Peyer's patch (tissue), 4 donors: Measurements from ENCODE around the gene TLL1. TPM values are rescaled to one million over a fixed set of nuclear protein-coding genes. Genes with fewer than 3 reads are reported as not detected.

Experiments used
- DNase-seq, 3 donors: peaks; one replicate each; pipeline ENCODE4 v3.0.0-alpha.2; 2017 to 2019
- H3K27ac ChIP-seq, 4 donors: fragments of 200-600 bp; sonication (generic); one replicate each; pipeline ENCODE4 v1.5.1; 2016 to 2019
- H3K27me3 ChIP-seq, 2 donors: fragments of 200-600 bp; sonication (generic); one replicate each; pipeline ENCODE4 v1.5.1; 2019
- H3K36me3 ChIP-seq, 3 donors: fragments of 200-600 bp; sonication (generic); one replicate each; pipeline ENCODE4 v1.5.1; 2016 to 2019
- H3K4me1 ChIP-seq, 4 donors: fragments of 200-600 bp; sonication (generic); one replicate each; pipeline ENCODE4 v1.5.1; 2016 to 2019
- H3K4me3 ChIP-seq, 4 donors: fragments of 200-600 bp; sonication (generic); 1 replicate in 3 of 4; 2 replicates in 1 of 4; pipeline ENCODE4 v1.5.1; 2016 to 2019; ENCODE audit warnings: mild to moderate bottlenecking in 1 of 4
- H3K9me3 ChIP-seq, 4 donors: fragments of 200-600 bp; sonication (generic); one replicate each; pipeline ENCODE4 v1.5.1; 2016 to 2019; ENCODE audit warnings: mild to moderate bottlenecking in 1 of 4
- POLR2A ChIP-seq, 2 donors: fragments of 450-650 bp; IDR thresholded peaks; one replicate each; pipeline ENCODE4 v1.5.1; 2017; ENCODE audit warnings: antibody characterized with exemption in 2 of 2, mild to moderate bottlenecking in 2 of 2, moderate library complexity in 2 of 2
- total RNA-seq, 4 donors: library from RNA; depleted of rRNA; stranded (reverse); fragments of >200 nt; gene quantifications; one replicate each; pipeline ENCODE4 v1.1.0, GENCODE V29; 2016
- TF ChIP-seq, protein P1 (sequence below), 6 experiments: fragments of 450-650 bp in 4 of 6; fragments of 200-600 bp in 2 of 6; sonication (generic) in 1 of 6; IDR thresholded peaks; one replicate each; pipeline ENCODE4 v1.5.1; 2017 to 2019; ENCODE audit warnings: antibody characterized with exemption in 6 of 6, mild to moderate bottlenecking in 3 of 6, moderate library complexity in 1 of 6

TLL1 gene
- total RNA-seq, 4 donors from 2014 or later: 1.6 to 7.4 (median 5.5) TPM

GRCh38 chr4:165921546-165921945 is 48.5 kb downstream of the TLL1 start:
- DNase-seq: no peak
- Histone ChIP-seq H3K27ac (no peak overlapping the region), H3K27me3 (no peaks in the 10 kb centered on the region), H3K4me1 (no peaks in the 10 kb centered on the region), H3K4me3 (no peak overlapping the region), H3K36me3 (no peaks in the 10 kb centered on the region), H3K9me3 (no peaks in the 10 kb centered on the region)
- TF ChIP-seq, protein P1, sequence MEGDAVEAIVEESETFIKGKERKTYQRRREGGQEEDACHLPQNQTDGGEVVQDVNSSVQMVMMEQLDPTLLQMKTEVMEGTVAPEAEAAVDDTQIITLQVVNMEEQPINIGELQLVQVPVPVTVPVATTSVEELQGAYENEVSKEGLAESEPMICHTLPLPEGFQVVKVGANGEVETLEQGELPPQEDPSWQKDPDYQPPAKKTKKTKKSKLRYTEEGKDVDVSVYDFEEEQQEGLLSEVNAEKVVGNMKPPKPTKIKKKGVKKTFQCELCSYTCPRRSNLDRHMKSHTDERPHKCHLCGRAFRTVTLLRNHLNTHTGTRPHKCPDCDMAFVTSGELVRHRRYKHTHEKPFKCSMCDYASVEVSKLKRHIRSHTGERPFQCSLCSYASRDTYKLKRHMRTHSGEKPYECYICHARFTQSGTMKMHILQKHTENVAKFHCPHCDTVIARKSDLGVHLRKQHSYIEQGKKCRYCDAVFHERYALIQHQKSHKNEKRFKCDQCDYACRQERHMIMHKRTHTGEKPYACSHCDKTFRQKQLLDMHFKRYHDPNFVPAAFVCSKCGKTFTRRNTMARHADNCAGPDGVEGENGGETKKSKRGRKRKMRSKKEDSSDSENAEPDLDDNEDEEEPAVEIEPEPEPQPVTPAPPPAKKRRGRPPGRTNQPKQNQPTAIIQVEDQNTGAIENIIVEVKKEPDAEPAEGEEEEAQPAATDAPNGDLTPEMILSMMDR (IDR thresholded peaks at IDR 0.05): no peak
- TF ChIP-seq POLR2A (IDR thresholded peaks at IDR 0.05): no peak

- no peak overlapping the region for H3K27ac ChIP-seq
- DNase-seq: no peak
- no peaks in the 10 kb centered on the region for H3K9me3 ChIP-seq
- H3K36me3 ChIP-seq: no peaks in the 10 kb centered on the region
- H3K4me1 ChIP-seq: no peaks in the 10 kb centered on the region
- H3K27me3 ChIP-seq: no peaks in the 10 kb centered on the region
- TF ChIP-seq, protein P1 (IDR thresholded peaks at IDR 0.05): no peak
- TF ChIP-seq POLR2A (IDR thresholded peaks at IDR 0.05): no peak
- H3K4me3 ChIP-seq: no peak overlapping the region
These were observed 49.7 kb downstream of the TLL1 start for GRCh38 chr4:165922747-165923146.

GRCh38 chr4:165926307-165926706 is 53.3 kb downstream of the TLL1 start:
- H3K4me1 ChIP-seq: no peaks in the 10 kb centered on the region
- H3K27me3 ChIP-seq: no peaks in the 10 kb centered on the region
- DNase-seq: no peak
- H3K9me3 ChIP-seq: no peaks in the 10 kb centered on the region
- no peak overlapping the region for H3K4me3 ChIP-seq
- no peak overlapping the region for H3K27ac ChIP-seq
- no peak for TF ChIP-seq POLR2A (IDR thresholded peaks at IDR 0.05)
- TF ChIP-seq, protein P1 (IDR thresholded peaks at IDR 0.05): no peak
- no peaks in the 10 kb centered on the region for H3K36me3 ChIP-seq

DNA sequence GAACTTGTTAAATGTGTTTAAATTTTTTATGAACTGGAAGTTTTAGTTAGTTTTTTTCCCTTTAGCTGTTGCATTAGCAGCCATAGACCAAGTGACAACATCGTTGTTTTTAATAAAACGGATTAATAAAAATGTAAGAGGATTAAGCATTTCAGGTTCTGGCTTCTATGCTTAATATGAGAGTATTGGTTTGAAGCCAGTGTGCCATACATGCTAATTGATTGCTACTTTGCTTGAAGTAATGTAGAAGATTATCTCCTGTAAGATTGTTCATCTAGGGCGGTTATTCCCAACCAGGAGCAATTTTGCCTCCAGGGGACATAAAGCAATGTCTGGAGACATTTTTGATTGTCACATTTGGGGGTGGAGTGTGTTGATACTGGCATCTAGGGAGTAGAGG is 54.3 kb downstream of the TLL1 start:
- no peak for DNase-seq
- TF ChIP-seq POLR2A (IDR thresholded peaks at IDR 0.05): no peak
- TF ChIP-seq, protein P1 (IDR thresholded peaks at IDR 0.05): no peak
- H3K27me3 ChIP-seq: no peaks in the 10 kb centered on the region
- H3K36me3 ChIP-seq: no peaks in the 10 kb centered on the region
- H3K27ac ChIP-seq: no peak overlapping the region
- H3K4me1 ChIP-seq: no peaks in the 10 kb centered on the region
- H3K9me3 ChIP-seq: no peaks in the 10 kb centered on the region
- H3K4me3 ChIP-seq: no peak overlapping the region

- no peak overlapping the region for H3K4me3 ChIP-seq
- TF ChIP-seq POLR2A (IDR thresholded peaks at IDR 0.05): no peak
- TF ChIP-seq, protein P1 (IDR thresholded peaks at IDR 0.05): no peak
- no peaks in the 10 kb centered on the region for H3K9me3 ChIP-seq
- DNase-seq: no peak
- H3K27ac ChIP-seq: no peak overlapping the region
- no peaks in the 10 kb centered on the region for H3K4me1 ChIP-seq
- H3K36me3 ChIP-seq: no peaks in the 10 kb centered on the region
- no peaks in the 10 kb centered on the region for H3K27me3 ChIP-seq
These were observed 54.8 kb downstream of the TLL1 start for GRCh38 chr4:165927815-165928214.

DNA sequence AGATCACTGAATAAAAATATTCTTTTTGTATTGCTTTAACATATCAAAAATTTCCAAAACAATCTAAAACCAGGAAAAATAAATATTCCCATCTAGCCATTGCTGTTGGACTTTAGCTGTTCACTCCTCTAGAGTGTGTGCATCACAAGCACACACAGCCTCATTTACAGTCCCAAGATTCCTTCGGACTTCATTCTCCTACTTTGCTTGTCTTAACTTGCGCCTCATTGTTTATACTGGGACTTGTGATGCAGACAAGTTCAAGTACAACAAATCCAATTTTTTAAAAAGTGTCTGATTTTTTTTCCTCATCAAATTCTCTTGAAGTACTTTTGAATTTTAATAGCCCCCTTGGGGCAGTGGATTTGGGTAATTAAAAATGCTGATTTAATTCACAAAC is 55.6 kb downstream of the TLL1 start:
- Histone ChIP-seq H3K4me3 (no peak overlapping the region), H3K4me1 (no peaks in the 10 kb centered on the region), H3K36me3 (no peaks in the 10 kb centered on the region), H3K27ac (no peak overlapping the region), H3K27me3 (no peaks in the 10 kb centered on the region), H3K9me3 (no peaks in the 10 kb centered on the region)
- TF ChIP-seq, protein P1 (IDR thresholded peaks at IDR 0.05): no peak
- TF ChIP-seq POLR2A (IDR thresholded peaks at IDR 0.05): no peak
- no peak for DNase-seq
